Hepatocyte (in vitro differentiated cells): ENCODE measurements around the gene C6orf52. TPM values are rescaled to one million over a fixed set of nuclear protein-coding genes. Genes with fewer than 3 reads are reported as not detected.
A peak's percentile ranks its signal among the peaks of the same experiment; 100 is the strongest.
"Not testable (repeated sequence)": the region's sequence is repeated elsewhere in the genome, so short reads cannot be mapped to it uniquely, and the experiment has no call there.

ENCODE experiments used
- DNase-seq: peaks from one replicate; pipeline ENCODE4 v3.0.0-alpha.2; 2016; ENCODE audit warnings: low spot score
- H2AFZ ChIP-seq: fragments of 200-600 bp; sonication (generic); 2 replicates; pipeline ENCODE4 v1.6.0; 2016; ENCODE audit warnings: antibody characterized with exemption, mild to moderate bottlenecking
- H3K27ac ChIP-seq: fragments of 200-600 bp; sonication (generic); 2 replicates; pipeline ENCODE4 v1.5.1; 2016; ENCODE audit warnings: mild to moderate bottlenecking
- H3K27me3 ChIP-seq: fragments of 200-600 bp; sonication (generic); 2 replicates; pipeline ENCODE4 v1.6.1; 2016
- H3K36me3 ChIP-seq: fragments of 200-600 bp; sonication (generic); replicated peaks from 2 replicates; pipeline ENCODE4 v1.5.1; 2016; ENCODE audit warnings: low read depth; ENCODE audit not compliant: insufficient read depth
- H3K4me1 ChIP-seq: fragments of 200-600 bp; sonication (generic); 2 replicates; pipeline ENCODE4 v1.5.1; 2016; ENCODE audit warnings: mild to moderate bottlenecking, moderate library complexity; ENCODE audit not compliant: insufficient read depth
- H3K4me2 ChIP-seq: fragments of 200-600 bp; sonication (generic); 2 replicates; pipeline ENCODE4 v1.6.0; 2016
- H3K4me3 ChIP-seq: fragments of 200-600 bp; sonication (generic); 2 replicates; pipeline ENCODE4 v1.5.1; 2016; ENCODE audit warnings: mild to moderate bottlenecking
- H3K79me2 ChIP-seq: fragments of 200-600 bp; sonication (generic); 2 replicates; pipeline ENCODE4 v1.6.0; 2017; ENCODE audit warnings: mild to moderate bottlenecking
- H3K9me2 ChIP-seq: fragments of 200-600 bp; sonication (generic); replicated peaks from 2 replicates; pipeline ENCODE4 v1.6.0; 2017; ENCODE audit warnings: mild to moderate bottlenecking; ENCODE audit not compliant: insufficient read depth
- H3K9me3 ChIP-seq: fragments of 200-600 bp; sonication (generic); 2 replicates; pipeline ENCODE4 v1.5.1; 2016; ENCODE audit warnings: low read depth, mild to moderate bottlenecking
- H4K20me1 ChIP-seq: fragments of 200-600 bp; sonication (generic); 2 replicates; pipeline ENCODE4 v1.6.0; 2016; ENCODE audit warnings: mild to moderate bottlenecking; ENCODE audit not compliant: insufficient read depth, poor library complexity, severe bottlenecking
- CTCF ChIP-seq: fragments of 200-600 bp; sonication (generic); IDR thresholded peaks from 2 replicates; pipeline ENCODE4 v1.5.1; 2016; ENCODE audit warnings: antibody characterized with exemption, mild to moderate bottlenecking; ENCODE audit not compliant: poor library complexity
- EZH2 ChIP-seq: fragments of 200-600 bp; sonication (generic); IDR thresholded peaks from 2 replicates; pipeline ENCODE4 v1.6.1; 2016; ENCODE audit warnings: antibody characterized with exemption, mild to moderate bottlenecking, borderline replicate concordance
- EZH2phosphoT487 ChIP-seq: fragments of 200-600 bp; sonication (generic); IDR thresholded peaks from one replicate; pipeline ENCODE4 v1.6.1; 2018; ENCODE audit warnings: antibody characterized with exemption, mild to moderate bottlenecking, low read depth, moderate library complexity; ENCODE audit not compliant: unreplicated experiment, severe bottlenecking
- WGBS: methylation state at CpG from one replicate; pipeline ENCODE4 v1.1.6; 2016; ENCODE audit warnings: low lambda C conversion rate; ENCODE audit errors: missing lambda C conversion rate; 5-methylcytosine and 5-hydroxymethylcytosine counted together
- polyA plus RNA-seq: library from polyadenylated mRNA; unstranded; fragments of >200 nt; fragmentation: Nextera tagmentation; extraction: Ambion mirVana; gene quantifications from 2 replicates; pipeline ENCODE4 v1.2.1, GENCODE V29; 2016
- total RNA-seq: library from RNA; depleted of rRNA; stranded (reverse); fragments of >200 nt; gene quantifications from 2 replicates; pipeline ENCODE4 v1.2.3, GENCODE V29; 2014

C6orf52 gene
- 1.2 and 13.1 TPM in 2 replicates for total RNA-seq
- 6.5 and 6.8 TPM in 2 replicates for polyA plus RNA-seq

- Histone ChIP-seq H3K79me2 (peaks cover 56% of the 10 kb centered on the region), H3K27me3 (no peaks in the 10 kb centered on the region), H3K9me2 (no peaks in the 10 kb centered on the region), H3K27ac (peak within 1 kb of the TSS; percentile 90), H2AFZ (peak within 1 kb of the TSS; percentile 79), H3K4me1 (peaks cover 39% of the 10 kb centered on the region), H3K4me2 (peak within 1 kb of the TSS; percentile 91), H3K4me3 (peak within 1 kb of the TSS; percentile 93), H3K36me3 (no peaks in the 10 kb centered on the region), H3K9me3 (no peaks in the 10 kb centered on the region), H4K20me1 (no peaks in the 10 kb centered on the region)
- TF ChIP-seq CTCF (no peak), EZH2 (no peak), EZH2phosphoT487 (no peak)
- 1% methylated on average over 53 of the region's 53 CpGs for WGBS
- peak; percentile 95 for DNase-seq
Observed at GRCh38 chr6:10694302-10695085, at the start of gene C6orf52, which contains the start of gene PAK1IP1. Gene C6orf52, minus strand, starts transcription at chr6:10694616. Its CDS starts 7,066 bp downstream, at chr6:10687550. Gene PAK1IP1, plus strand, starts transcription at chr6:10694972. Its CDS starts 14 bp downstream, at chr6:10694986.

GRCh38 chr6:10743515-10743914 is 49.1 kb upstream of the C6orf52 start:
- WGBS: 86% methylated on average over 6 of the region's 6 CpGs
- H3K4me3 ChIP-seq: no peak overlapping the region
- no peaks in the 10 kb centered on the region for H3K9me2 ChIP-seq
- no peak overlapping the region for H3K27ac ChIP-seq
- H3K4me1 ChIP-seq: peaks cover 8% of the 10 kb centered on the region
- H3K79me2 ChIP-seq: peaks cover 8% of the 10 kb centered on the region
- no peak for DNase-seq
- H3K36me3 ChIP-seq: no peaks in the 10 kb centered on the region
- peaks cover 4% of the 10 kb centered on the region for H4K20me1 ChIP-seq
- H2AFZ ChIP-seq: no peak overlapping the region
- H3K4me2 ChIP-seq: no peak overlapping the region
- H3K27me3 ChIP-seq: no peaks in the 10 kb centered on the region
- no peaks in the 10 kb centered on the region for H3K9me3 ChIP-seq
- no peak for TF ChIP-seq CTCF
- no peak for TF ChIP-seq EZH2phosphoT487
- no peak for TF ChIP-seq EZH2

- Histone ChIP-seq H3K27ac (no peak overlapping the region), H4K20me1 (no peaks in the 10 kb centered on the region), H3K27me3 (no peaks in the 10 kb centered on the region), H3K4me3 (no peak overlapping the region), H3K4me1 (peaks cover 4% of the 10 kb centered on the region), H3K36me3 (no peaks in the 10 kb centered on the region), H3K9me2 (no peaks in the 10 kb centered on the region), H2AFZ (no peak overlapping the region), H3K79me2 (peaks cover 4% of the 10 kb centered on the region), H3K9me3 (no peaks in the 10 kb centered on the region), H3K4me2 (no peak overlapping the region)
- 96% methylated on average over 12 of the region's 12 CpGs for WGBS
- DNase-seq: no peak
- no peak for TF ChIP-seq CTCF
- TF ChIP-seq EZH2: no peak
- TF ChIP-seq EZH2phosphoT487: no peak
Observed at GRCh38 chr6:10742251-10742650, 47.8 kb upstream of the C6orf52 start.

- not testable (repeated sequence) for H3K9me3 ChIP-seq, DNase-seq, H3K27me3 ChIP-seq, H3K4me1 ChIP-seq, H3K4me2 ChIP-seq, H4K20me1 ChIP-seq, H3K79me2 ChIP-seq, H3K4me3 ChIP-seq, H3K9me2 ChIP-seq, H3K27ac ChIP-seq, H3K36me3 ChIP-seq, H2AFZ ChIP-seq
- WGBS: 98% methylated on average over 4 of the region's 4 CpGs
Observed at GRCh38 chr6:10741643-10742042, 47.2 kb upstream of the C6orf52 start.
